Measurements from ENCODE around the gene MPZL2. TPM values are rescaled to one million over a fixed set of nuclear protein-coding genes. Genes with fewer than 3 reads are reported as not detected.

The MPZL2 gene
- total RNA-seq, 1 donor from 2014 or later = 226 TPM

GRCh38 chr11:118219244-118219643 lies 44.9 kb downstream of the MPZL2 start:
- DNase-seq (ENCODE audit: low spot score) = no peak

GRCh38 chr11:118217575-118217974 lies 46.5 kb downstream of the MPZL2 start:
- DNase-seq (ENCODE audit: low spot score) = no peak

- no peak for DNase-seq (ENCODE audit: low spot score)
Observed at GRCh38 chr11:118216621-118217481, 47.2 kb downstream of the MPZL2 start.

GRCh38 chr11:118215765-118216164 lies 48.3 kb downstream of the MPZL2 start:
- DNase-seq (ENCODE audit: low spot score) = no peak

GRCh38 chr11:118215262-118215661 lies 48.8 kb downstream of the MPZL2 start:
- DNase-seq (ENCODE audit: low spot score) = no peak

GRCh38 chr11:118214210-118214914 lies 49.7 kb downstream of the MPZL2 start:
- no peak for DNase-seq (ENCODE audit: low spot score)

GRCh38 chr11:118213781-118214180 lies 50.3 kb downstream of the MPZL2 start:
- no peak for DNase-seq (ENCODE audit: low spot score)

- DNase-seq (ENCODE audit: low spot score) = no peak
Observed at GRCh38 chr11:118213201-118213600, 50.9 kb downstream of the MPZL2 start.

GRCh38 chr11:118212781-118213191 lies 51.3 kb downstream of the MPZL2 start:
- DNase-seq (ENCODE audit: low spot score) = no peak

GRCh38 chr11:118212131-118212725 lies 51.9 kb downstream of the MPZL2 start:
- no peak for DNase-seq (ENCODE audit: low spot score)

- DNase-seq (ENCODE audit: low spot score) = no peak
Observed at GRCh38 chr11:118211006-118211405, 53.1 kb downstream of the MPZL2 start.

GRCh38 chr11:118210323-118210722 lies 53.8 kb downstream of the MPZL2 start:
- no peak for DNase-seq (ENCODE audit: low spot score)

- DNase-seq (ENCODE audit: low spot score) = no peak
Observed at GRCh38 chr11:118209033-118209432, 55.1 kb downstream of the MPZL2 start.

GRCh38 chr11:118207079-118207478 lies 57.0 kb downstream of the MPZL2 start:
- no peak for DNase-seq (ENCODE audit: low spot score)

GRCh38 chr11:118206391-118207031 lies 57.6 kb downstream of the MPZL2 start:
- no peak for DNase-seq (ENCODE audit: low spot score)

- DNase-seq (ENCODE audit: low spot score) = no peak
Observed at GRCh38 chr11:118205606-118206378, 58.3 kb downstream of the MPZL2 start.

Other genes starting within 250 kb of the MPZL2 start
- 224 TPM for gene TMPRSS4, start 187.2 kb downstream of the MPZL2 start, total RNA-seq
- 0.13 TPM for gene SMIM35, start 177.3 kb downstream of the MPZL2 start, total RNA-seq
- gene SCN4B, start 111.5 kb downstream of the MPZL2 start, total RNA-seq = 1.4 TPM
- gene SCN2B, start 87.7 kb downstream of the MPZL2 start, total RNA-seq = 0.18 TPM
- 13.9 TPM for gene JAML, start 39.3 kb downstream of the MPZL2 start, total RNA-seq
- 7.9 TPM for gene MPZL3, start 11.9 kb downstream of the MPZL2 start, total RNA-seq
- gene CD3E, start 40.4 kb upstream of the MPZL2 start, total RNA-seq = 8.0 TPM
- 10.4 TPM for gene CD3D, start 78.4 kb upstream of the MPZL2 start, total RNA-seq
- 2.1 TPM for gene CD3G, start 80.0 kb upstream of the MPZL2 start, total RNA-seq
- 46.5 TPM for gene UBE4A, start 95.3 kb upstream of the MPZL2 start, total RNA-seq
- gene ATP5MG, start 137.3 kb upstream of the MPZL2 start, total RNA-seq = 174 TPM
- 106 TPM for gene KMT2A, start 172.2 kb upstream of the MPZL2 start, total RNA-seq

Data from ureter (tissue), 1 donor.